ELR (cell line): ENCODE data around the gene BSG.

ENCODE experiments used
- DNase-seq: peaks from one replicate; pipeline ENCODE4 v3.0.0-alpha.2; 2015; ENCODE audit warnings: low read depth

Gene BSG

GRCh38 chr19:604355-604754, 32.0 kb downstream of the BSG start:
- peak; percentile 42 for DNase-seq

GRCh38 chr19:605061-605971, 32.9 kb downstream of the BSG start:
- DNase-seq: peak; percentile 30

- DNase-seq: no peak
Measured at GRCh38 chr19:607301-608154, 35.1 kb downstream of the BSG start.

- DNase-seq: no peak
Measured at GRCh38 chr19:608155-609003, 36.0 kb downstream of the BSG start.

GRCh38 chr19:609004-609346, 36.6 kb downstream of the BSG start:
- DNase-seq: no peak

GRCh38 chr19:610071-610800, 37.8 kb downstream of the BSG start:
- DNase-seq: no peak

GRCh38 chr19:610801-611480, 38.5 kb downstream of the BSG start:
- DNase-seq: peak; percentile 83

- DNase-seq: peak; percentile 98
Measured at GRCh38 chr19:611481-611868, 39.1 kb downstream of the BSG start.

- DNase-seq: no peak
Measured at GRCh38 chr19:612941-613340, 40.5 kb downstream of the BSG start.

GRCh38 chr19:613732-614567, 41.6 kb downstream of the BSG start:
- DNase-seq: no peak

- DNase-seq: no peak
Measured at GRCh38 chr19:615619-616018, 43.2 kb downstream of the BSG start.

GRCh38 chr19:616062-616700, 43.8 kb downstream of the BSG start:
- DNase-seq: no peak

- no peak for DNase-seq
Measured at GRCh38 chr19:616747-617526, 44.5 kb downstream of the BSG start.

GRCh38 chr19:617551-618246, 45.3 kb downstream of the BSG start:
- no peak for DNase-seq

- no peak for DNase-seq
Measured at GRCh38 chr19:618247-618619, 45.8 kb downstream of the BSG start.

GRCh38 chr19:618674-619285, 46.4 kb downstream of the BSG start:
- DNase-seq: no peak

- DNase-seq: no peak
Measured at GRCh38 chr19:619286-620002, 47.0 kb downstream of the BSG start.
